ENCODE measurements around the gene KIAA0753.

The KIAA0753 gene

DNA sequence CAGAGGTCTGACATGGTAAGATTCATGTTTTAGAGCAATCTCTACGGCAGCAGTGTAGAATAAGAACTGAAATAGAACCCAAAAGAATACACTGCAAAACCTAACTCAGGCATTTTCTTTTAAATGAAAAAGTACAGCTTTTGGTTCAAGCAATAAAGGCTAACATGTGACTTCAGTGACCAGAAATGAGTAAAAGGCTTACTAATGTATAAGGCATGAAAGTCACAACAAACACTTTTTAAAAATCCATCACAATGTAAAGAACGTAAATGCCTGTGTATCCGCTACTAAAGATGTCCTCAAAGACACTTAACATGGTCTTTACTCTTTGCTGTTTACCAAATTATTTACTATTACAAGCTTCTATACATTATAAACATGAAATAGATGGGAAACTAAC is 16.6 kb downstream of the KIAA0753 start:
- Histone ChIP-seq H4K20me1 (ENCODE audit: low read depth, low read length) (no peaks in the 10 kb centered on the region), H3K4me2 (ENCODE audit: low read depth, low read length, poor library complexity, severe bottlenecking) (no peak overlapping the region), H3K4me3 (ENCODE audit: insufficient read depth, low read length, poor library complexity, severe bottlenecking) (no peak overlapping the region), H3F3A (ENCODE audit: insufficient read depth) (no peaks in the 10 kb centered on the region), H3K9ac (ENCODE audit: low read length) (no peak overlapping the region), H3K27ac (ENCODE audit: low read depth, low read length) (no peak overlapping the region), H3K9me2 (replicated peaks; ENCODE audit: insufficient read depth, low read length) (no peaks in the 10 kb centered on the region), H3K9me3 (ENCODE audit: insufficient read depth, low read length) (no peaks in the 10 kb centered on the region), H3K36me3 (ENCODE audit: low read length) (no peaks in the 10 kb centered on the region; the same call in 1 of the 2 replicates), H3K27me3 (ENCODE audit: low read length) (no peaks in the 10 kb centered on the region), H2AFZ (ENCODE audit: low read depth, low read length, severe bottlenecking) (no peak overlapping the region), H3K79me2 (ENCODE audit: insufficient read depth, low read length) (no peaks in the 10 kb centered on the region)
- TF ChIP-seq, protein P1, sequence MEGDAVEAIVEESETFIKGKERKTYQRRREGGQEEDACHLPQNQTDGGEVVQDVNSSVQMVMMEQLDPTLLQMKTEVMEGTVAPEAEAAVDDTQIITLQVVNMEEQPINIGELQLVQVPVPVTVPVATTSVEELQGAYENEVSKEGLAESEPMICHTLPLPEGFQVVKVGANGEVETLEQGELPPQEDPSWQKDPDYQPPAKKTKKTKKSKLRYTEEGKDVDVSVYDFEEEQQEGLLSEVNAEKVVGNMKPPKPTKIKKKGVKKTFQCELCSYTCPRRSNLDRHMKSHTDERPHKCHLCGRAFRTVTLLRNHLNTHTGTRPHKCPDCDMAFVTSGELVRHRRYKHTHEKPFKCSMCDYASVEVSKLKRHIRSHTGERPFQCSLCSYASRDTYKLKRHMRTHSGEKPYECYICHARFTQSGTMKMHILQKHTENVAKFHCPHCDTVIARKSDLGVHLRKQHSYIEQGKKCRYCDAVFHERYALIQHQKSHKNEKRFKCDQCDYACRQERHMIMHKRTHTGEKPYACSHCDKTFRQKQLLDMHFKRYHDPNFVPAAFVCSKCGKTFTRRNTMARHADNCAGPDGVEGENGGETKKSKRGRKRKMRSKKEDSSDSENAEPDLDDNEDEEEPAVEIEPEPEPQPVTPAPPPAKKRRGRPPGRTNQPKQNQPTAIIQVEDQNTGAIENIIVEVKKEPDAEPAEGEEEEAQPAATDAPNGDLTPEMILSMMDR (IDR thresholded peaks at IDR 0.05; ENCODE audit: insufficient read depth, low read length, poor library complexity, severe bottlenecking), result no peak
- no peak for TF ChIP-seq EZH2phosphoT487 (conservative IDR thresholded peaks at IDR 0.05; ENCODE audit: low read length)

DNA sequence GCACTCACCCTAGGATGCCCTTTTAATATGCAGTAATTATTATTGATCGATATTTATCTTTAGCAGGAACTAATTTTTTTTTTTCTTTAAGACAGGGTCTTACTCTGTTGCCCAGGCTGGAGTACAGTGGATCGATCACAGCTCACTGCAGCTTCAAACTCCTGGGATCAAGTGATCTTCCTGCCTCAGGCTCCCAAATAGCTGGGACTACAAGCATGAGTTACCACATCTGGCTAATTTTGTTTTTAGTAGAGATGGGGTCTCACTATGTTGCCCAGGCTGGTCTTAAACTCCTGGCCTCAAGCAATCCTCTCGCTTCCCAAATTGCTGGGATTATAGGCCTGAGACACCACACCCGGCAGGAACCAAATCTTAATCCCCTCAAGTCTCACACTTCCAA is 29.3 kb downstream of the KIAA0753 start:
- Histone ChIP-seq H3K27ac (ENCODE audit: low read depth, low read length) (no peak overlapping the region), H3K9ac (ENCODE audit: low read length) (no peak overlapping the region), H3K9me3 (ENCODE audit: insufficient read depth, low read length) (no peaks in the 10 kb centered on the region), H3F3A (ENCODE audit: insufficient read depth) (no peaks in the 10 kb centered on the region), H3K79me2 (ENCODE audit: insufficient read depth, low read length) (0 out of 2 replicates have a peak, but pooled peaks cover 3% of the 10 kb centered on the region), H4K20me1 (ENCODE audit: low read depth, low read length) (no peaks in the 10 kb centered on the region), H3K9me2 (replicated peaks; ENCODE audit: insufficient read depth, low read length) (no peaks in the 10 kb centered on the region), H3K4me3 (ENCODE audit: insufficient read depth, low read length, poor library complexity, severe bottlenecking) (no peak overlapping the region), H3K27me3 (ENCODE audit: low read length) (no peaks in the 10 kb centered on the region), H2AFZ (ENCODE audit: low read depth, low read length, severe bottlenecking) (no peak overlapping the region), H3K36me3 (ENCODE audit: low read length) (peaks cover 9% of the 10 kb centered on the region; the same call in 1 of the 2 replicates), H3K4me2 (ENCODE audit: low read depth, low read length, poor library complexity, severe bottlenecking) (no peak overlapping the region)
- no peak for TF ChIP-seq EZH2phosphoT487 (conservative IDR thresholded peaks at IDR 0.05; ENCODE audit: low read length)
- TF ChIP-seq, protein P1 (IDR thresholded peaks at IDR 0.05; ENCODE audit: insufficient read depth, low read length, poor library complexity, severe bottlenecking), result no peak

DNA sequence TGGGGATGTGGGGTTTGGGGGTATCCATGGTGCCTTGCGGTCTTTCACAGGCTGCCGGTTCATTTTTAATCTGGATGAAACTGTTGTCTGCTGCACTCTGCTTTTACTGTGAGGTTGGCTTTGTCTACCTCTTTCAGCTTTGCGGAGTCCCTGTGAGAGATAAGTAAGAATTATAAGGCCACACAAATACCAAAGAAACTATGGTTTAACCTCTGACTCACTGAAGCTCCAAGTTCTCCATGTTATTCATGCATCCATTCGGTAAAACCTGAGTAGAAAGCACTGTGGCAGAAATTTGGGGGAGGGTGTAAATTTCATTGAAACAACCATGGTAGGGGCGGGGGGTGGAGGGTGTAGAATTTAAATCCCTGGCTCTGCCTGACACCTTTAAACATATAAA is 30.5 kb downstream of the KIAA0753 start:
- Histone ChIP-seq H3K27ac (ENCODE audit: low read depth, low read length) (no peak overlapping the region), H3K9me2 (replicated peaks; ENCODE audit: insufficient read depth, low read length) (no peaks in the 10 kb centered on the region), H3K79me2 (ENCODE audit: insufficient read depth, low read length) (0 out of 2 replicates have a peak, but pooled peaks cover 3% of the 10 kb centered on the region), H4K20me1 (ENCODE audit: low read depth, low read length) (no peaks in the 10 kb centered on the region), H3K9ac (ENCODE audit: low read length) (no peak overlapping the region), H3K27me3 (ENCODE audit: low read length) (no peaks in the 10 kb centered on the region), H3K9me3 (ENCODE audit: insufficient read depth, low read length) (no peaks in the 10 kb centered on the region), H3F3A (ENCODE audit: insufficient read depth) (no peaks in the 10 kb centered on the region), H3K36me3 (ENCODE audit: low read length) (peaks cover 9% of the 10 kb centered on the region; the same call in 1 of the 2 replicates), H3K4me2 (ENCODE audit: low read depth, low read length, poor library complexity, severe bottlenecking) (no peak overlapping the region), H2AFZ (ENCODE audit: low read depth, low read length, severe bottlenecking) (no peak overlapping the region), H3K4me3 (ENCODE audit: insufficient read depth, low read length, poor library complexity, severe bottlenecking) (no peak overlapping the region)
- TF ChIP-seq, protein P1 (IDR thresholded peaks at IDR 0.05; ENCODE audit: insufficient read depth, low read length, poor library complexity, severe bottlenecking), result no peak
- TF ChIP-seq EZH2phosphoT487 (conservative IDR thresholded peaks at IDR 0.05; ENCODE audit: low read length), result no peak
